GM21360 (cell line): Measurements from ENCODE around the gene RALGPS2.
A peak's percentile ranks its signal among the peaks of the same experiment; 100 is the strongest.

Source experiments
- ATAC-seq: cut with Tn5 transposase; IDR thresholded peaks from one replicate; pipeline ENCODE4 v1.9.1; 2021; ENCODE audit warnings: mild to moderate bottlenecking, moderate library complexity; ENCODE audit not compliant: unreplicated experiment

RALGPS2 gene, protein sequence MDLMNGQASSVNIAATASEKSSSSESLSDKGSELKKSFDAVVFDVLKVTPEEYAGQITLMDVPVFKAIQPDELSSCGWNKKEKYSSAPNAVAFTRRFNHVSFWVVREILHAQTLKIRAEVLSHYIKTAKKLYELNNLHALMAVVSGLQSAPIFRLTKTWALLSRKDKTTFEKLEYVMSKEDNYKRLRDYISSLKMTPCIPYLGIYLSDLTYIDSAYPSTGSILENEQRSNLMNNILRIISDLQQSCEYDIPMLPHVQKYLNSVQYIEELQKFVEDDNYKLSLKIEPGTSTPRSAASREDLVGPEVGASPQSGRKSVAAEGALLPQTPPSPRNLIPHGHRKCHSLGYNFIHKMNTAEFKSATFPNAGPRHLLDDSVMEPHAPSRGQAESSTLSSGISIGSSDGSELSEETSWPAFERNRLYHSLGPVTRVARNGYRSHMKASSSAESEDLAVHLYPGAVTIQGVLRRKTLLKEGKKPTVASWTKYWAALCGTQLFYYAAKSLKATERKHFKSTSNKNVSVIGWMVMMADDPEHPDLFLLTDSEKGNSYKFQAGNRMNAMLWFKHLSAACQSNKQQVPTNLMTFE

DNA sequence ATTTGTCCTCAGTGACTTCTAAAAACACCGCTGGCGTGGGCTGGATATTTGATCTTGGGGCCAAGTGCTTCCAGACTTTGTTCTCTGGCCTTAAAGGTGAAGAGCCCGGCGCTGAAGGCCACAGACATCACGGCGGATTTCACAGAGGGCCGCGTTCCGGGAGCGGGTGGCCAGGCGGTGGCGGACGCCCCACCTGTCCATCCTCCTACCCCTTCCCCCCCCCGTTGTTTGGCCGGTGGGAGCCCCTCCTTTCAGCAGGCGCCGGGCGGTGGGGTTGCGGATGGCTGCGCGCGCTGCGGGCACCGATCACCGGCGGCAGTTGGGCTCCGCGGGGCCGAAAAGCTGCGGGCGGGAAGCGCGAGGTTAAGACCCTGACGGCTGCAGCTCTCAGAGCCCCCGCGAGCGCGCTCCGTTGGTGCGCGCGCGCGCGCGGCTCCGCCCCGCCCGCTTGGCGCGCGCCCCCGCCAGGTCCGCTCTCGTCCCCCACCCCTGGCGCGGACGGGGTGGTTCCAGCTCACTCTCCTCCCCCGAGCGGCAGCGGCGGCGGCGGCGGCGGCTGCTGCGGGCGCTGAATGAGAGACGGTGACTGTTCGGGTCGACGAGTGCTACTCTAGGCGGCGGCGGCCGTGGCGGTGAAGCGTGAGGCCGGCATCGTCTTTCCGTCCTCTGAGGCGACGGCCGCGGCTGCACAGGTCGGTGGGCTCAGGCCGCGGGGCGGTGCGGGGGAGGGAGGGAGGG, at the start of gene RALGPS2:
Gene RALGPS2, plus strand, starts transcription at position 517 of the 738 bp plus-strand sequence. CDS start 51,521 bp downstream, outside the sequence.
- peak; percentile 63 for ATAC-seq

DNA sequence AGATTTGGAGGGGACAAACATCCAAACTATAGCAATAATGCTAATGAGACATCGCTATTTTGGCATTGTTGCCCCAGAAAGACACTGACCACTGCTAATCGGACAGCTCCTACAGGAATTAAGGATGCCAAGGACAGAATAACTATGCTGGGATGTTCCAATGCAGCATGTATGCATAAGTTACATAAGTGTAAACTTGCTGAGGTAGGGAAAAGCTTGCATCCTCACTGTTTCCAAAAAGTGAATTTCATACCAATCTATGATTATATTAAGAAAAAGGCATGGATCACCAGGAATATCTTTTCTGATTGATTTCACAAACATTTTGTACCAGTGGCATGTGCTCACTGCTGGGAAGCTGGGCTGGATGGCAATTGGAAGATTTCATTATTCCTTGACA, 45.8 kb upstream of the RALGPS2 start:
- ATAC-seq: no peak

DNA sequence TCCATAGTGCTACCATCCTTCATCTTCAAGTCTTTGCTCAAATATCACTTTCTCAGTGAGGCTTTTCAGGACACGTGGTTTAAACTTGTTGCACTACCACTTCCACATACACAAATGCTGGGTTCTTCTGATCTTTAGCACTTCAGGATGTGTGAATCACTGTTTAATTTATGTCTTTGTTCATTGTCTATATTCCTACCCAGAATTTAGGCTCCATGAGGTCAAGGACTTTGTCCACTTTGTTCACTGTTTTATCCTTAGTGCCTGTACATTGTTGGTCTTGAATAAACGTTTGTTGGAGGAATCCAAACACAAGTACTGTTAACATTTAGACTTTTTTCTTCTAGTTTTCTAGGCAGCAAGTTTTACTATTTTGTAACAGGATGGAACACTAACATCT, 42.6 kb upstream of the RALGPS2 start:
- no peak for ATAC-seq

DNA sequence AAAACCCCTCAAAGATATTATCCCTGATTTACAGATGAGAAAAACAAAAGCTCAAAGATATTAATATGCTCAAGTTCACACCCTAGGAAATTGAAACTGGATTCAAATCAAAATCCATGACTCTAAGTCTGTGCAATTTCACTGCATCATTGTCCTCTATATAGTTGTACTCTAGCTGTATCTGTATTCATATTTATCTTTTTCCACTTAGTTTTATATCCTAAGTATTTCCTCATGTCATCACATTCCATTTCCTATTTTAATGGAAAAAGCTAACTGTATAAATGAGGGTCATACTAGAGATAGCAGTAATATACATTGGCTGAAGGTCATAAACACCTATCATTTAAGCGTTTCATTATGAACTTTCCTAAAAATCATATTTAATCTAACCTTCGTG, 42.2 kb upstream of the RALGPS2 start:
- ATAC-seq: no peak

DNA sequence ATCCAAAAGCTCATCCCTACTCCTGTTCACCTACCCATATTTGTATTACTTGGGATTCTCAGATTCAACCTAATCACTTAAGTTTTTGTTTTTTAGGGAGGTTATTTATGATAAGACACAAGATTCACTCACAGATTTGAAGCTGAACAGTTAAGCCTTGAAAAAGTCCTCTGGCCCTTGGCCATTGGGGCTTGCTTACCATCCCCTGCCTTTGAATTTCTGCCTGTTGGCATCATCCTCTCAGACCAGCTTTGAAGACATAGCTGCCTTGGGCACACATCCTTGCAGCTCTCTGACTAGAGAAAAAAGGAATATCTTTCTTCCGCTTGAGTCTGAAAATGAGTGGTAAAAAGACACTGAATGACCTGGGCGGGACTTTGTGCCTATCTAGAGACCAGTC, 41.8 kb upstream of the RALGPS2 start:
- no peak for ATAC-seq

DNA sequence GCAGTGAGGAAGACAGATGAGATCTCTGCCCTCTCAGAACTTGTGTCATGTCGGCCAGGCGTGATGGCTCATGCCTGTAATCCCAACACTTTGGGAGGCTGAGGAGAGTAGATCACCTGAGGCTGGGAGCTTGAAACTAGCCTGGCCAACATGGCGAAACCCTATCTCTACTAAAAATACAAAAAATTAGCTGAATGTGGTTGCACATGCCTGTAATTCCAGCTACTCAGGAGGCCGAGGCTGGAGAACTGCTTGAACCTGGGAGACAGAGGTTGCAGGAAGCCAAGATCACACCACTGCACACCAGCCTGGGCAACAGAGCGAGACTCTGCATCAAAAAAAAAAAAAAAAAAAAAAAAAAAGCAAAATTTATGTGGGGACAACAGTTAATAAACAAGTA, 40.9 kb upstream of the RALGPS2 start:
- ATAC-seq: no peak

DNA sequence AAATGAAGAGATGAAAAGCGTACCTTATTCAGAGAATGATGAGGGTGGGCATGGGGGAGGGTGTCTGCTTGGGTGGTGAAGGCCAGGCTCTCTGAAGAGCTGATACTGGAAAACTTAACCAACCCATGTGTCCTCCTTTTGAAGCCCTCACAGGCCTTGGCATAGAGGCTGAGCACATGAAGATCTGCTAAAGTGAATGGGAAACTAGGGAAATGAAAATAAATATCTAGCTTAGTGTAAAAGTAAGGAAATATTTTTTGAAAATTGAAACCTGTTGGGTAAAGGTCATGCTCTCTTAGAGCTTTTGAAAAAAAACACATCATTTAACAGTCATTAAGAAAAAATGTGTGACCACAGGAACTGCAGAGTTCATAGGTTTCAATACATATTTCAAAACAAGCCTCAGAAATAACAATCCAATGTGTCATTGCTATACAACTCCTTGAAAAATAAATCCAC, 40.5 kb upstream of the RALGPS2 start:
- peak; percentile 86 for ATAC-seq

DNA sequence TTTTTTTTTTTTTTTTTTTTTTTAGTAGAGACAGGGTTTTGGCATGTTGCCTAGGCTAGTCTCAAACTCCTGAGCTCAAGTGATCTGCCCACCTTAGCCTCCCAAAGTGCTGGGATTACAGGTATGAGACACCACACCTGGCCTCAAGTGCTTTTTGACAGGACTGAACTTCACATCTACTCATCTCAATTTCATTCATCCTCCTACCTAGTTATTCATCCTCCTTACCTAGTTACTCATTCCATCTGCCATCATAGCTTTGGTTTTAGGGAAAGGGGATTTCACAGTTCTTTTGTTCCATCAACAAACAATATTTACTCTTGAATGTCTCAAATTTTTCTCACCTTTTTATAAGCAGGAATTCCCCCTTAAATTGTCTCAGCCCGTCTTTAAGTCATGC, 38.6 kb upstream of the RALGPS2 start:
- no peak for ATAC-seq

DNA sequence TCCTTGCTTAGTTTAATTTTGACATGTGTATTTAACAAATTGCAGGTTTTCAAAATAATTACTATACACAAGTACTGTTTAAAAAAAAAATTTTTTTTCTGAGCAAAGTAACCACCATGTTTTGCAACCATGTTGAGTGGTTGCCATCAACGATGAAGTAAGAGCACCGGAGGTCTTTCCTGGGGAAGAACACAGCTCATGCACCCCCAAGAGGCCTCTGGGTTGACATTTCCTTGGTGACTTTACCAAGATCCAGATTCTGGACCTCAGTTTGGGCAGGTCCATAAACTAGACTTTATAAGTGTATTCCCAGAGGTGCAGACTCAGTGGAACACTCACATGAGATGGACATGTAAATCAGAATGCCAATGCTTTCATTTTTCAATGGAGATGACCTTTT, 36.8 kb upstream of the RALGPS2 start:
- ATAC-seq: no peak

DNA sequence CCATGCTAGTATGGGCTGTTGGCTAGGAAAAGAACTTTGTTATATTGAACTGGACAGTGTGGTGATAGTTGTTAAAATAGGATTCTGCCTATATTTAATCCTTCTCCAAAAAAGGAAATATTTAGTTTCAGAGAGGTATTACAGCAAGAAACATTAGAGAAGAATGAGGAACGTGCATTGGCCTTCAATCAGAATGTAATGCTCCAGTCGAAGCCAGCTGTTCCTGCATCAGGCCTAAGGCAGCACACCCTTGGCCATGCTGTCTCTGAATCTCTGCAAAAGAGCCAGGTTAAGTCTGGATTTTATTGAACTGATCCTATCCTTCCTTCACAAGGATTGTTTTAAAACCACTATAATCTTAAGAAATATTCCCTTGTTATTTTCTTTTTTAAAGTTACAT, 35.3 kb upstream of the RALGPS2 start:
- ATAC-seq: no peak

DNA sequence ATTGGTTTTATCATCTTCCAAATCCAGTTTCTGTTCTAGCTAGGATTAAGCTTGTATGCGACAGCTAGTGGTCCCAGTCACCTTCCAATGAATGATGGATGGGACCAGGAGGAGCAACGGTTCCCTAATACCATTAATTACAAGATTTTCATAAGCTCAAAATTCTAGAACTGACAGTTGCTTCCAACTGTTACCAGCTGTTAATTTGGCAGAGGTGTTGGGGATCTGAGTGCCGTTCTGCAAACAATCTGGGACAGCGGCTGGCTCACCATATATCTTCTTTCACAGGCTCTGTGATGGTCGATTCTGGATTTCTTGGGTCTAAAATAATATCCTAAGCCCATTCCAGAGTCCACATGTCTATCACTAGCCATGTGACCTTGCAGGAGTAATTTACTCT, 34.5 kb upstream of the RALGPS2 start:
- ATAC-seq: no peak

DNA sequence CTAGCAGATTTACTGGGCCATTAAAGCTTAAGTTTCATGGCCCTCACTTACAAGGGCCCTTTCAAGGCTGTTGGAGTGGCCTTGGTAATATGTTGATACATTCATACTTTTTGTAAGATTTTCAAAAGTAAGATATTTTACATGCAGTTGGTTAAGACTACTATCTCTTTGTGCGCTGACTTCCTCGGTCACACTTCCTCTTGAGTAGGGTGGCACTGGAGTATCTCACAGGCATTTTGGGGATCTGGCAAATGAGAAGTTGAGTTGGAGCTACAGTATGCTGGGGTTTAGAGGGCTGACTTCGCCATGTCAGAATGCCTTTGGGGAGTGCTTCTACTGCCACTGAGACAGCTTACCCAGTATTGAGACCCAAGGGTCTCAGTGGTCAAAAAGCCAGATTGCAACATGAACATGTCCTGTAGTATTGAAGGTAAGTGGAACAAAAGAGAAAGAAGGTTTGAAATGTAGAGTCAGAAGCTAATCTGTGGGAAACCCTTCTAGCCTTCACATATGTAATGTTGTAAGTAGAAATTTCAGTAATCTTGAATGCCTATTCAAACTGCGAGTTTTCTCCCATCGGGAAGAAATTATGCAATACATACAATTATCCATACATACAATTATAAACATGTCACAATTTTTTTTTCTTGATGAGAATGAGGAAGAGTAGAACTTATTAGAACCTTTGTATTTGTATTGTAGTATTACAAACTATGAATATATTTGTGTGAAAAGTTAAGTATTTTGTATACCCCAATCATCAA, 32.3 kb upstream of the RALGPS2 start:
- no peak for ATAC-seq

DNA sequence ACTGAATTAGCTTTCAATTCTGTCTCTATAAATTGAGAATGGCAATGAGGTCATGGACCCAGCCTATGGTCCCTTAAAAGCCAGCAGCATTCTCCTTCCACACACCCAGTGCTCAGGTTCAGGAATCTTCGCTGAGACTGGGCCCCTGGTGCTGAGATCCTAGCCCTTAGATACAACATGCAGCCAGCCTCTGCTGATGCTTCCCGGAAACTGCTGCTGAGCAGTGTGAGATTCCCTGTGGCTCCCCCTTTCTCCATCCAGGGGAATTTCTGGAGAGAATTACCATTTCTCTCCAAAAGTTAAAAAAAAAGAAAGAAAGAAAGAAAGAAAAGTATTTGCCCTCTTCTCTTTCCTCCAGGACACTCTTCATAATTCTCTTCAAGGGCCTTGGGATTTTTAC, 31.7 kb upstream of the RALGPS2 start:
- ATAC-seq: no peak

DNA sequence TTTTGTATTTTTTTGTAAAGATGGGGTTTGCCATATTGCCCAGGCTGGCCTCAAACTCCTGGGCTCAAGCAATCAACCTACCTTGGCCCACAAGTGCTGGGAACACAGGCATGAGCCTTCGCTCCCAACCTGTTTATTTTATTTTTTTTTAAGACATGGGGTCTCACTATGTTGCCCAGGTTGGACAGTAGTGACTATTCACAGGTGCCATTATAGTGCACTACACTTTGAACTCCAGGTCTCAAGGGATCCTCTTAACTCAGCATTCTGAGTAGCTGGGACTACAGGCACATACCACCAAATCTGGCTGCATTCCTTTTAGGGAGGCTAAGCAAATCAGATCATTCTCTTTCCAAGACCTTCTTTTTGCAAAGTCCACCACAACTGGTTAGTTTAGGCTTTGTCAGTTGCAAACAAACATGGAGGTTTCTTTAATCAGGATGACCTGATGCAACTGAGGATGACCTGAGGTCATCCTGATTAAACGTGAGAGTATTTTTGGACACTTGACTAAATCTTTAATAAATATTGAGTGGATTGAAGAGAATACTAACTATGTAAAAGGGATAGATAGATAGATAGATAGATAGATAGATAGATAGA, 30.0 kb upstream of the RALGPS2 start:
- ATAC-seq: no peak

DNA sequence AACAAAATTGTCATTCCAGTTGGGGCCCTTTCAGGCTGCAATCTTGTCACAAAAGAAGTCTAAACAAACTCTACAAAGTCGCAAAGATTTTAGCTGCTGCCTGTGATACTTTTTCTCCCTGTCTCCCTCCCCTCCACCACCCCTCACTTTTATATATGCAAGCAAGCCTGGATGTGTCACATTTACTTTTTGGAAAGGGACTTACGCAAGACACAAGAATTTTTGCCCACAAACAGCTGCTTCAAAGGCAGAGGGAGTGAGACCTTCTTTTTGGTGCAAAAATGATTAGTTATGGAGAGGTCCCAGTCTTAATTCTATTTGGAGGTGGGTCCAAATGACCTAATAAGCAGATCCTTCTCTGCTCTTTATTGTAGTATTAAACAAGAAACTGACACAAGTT, 22.9 kb upstream of the RALGPS2 start:
- no peak for ATAC-seq

DNA sequence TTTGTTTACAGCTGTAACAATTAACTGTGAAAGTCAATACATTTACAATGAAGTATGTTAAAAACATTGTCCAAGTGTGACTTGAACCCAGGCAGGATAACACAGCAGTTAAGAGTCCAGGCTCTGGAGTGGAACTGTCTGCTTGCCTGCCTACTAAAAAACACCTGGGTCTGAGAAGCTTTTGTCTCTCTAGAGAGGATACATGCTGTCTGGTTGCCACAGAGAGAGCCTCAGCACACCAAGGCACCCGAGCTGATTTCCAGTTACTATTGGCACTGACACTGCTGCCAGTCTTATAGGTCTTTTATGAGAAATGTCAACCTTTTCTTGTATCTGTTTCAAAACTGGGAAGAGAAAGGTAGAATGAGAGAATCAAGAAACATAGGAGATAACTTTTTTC, 20.2 kb upstream of the RALGPS2 start:
- ATAC-seq: no peak

DNA sequence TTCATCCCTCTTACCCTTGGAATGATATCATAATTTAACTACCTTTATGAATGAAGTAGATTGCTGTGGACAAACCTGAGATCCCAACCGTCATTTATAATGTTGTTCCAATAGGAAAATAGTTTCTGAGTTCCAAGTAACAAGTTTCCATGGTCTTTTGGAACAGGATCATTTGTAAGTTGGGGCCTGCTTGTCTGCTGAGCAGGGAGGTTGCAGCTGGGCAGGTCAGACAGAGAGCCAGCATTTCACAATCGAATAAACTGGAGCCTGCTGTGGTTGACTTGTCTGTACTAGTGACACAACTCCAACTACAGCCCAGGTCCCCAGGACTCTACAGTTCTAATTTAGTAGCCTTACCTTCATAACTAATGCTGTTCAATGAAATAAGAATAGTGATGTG, 18.6 kb upstream of the RALGPS2 start:
- ATAC-seq: no peak

DNA sequence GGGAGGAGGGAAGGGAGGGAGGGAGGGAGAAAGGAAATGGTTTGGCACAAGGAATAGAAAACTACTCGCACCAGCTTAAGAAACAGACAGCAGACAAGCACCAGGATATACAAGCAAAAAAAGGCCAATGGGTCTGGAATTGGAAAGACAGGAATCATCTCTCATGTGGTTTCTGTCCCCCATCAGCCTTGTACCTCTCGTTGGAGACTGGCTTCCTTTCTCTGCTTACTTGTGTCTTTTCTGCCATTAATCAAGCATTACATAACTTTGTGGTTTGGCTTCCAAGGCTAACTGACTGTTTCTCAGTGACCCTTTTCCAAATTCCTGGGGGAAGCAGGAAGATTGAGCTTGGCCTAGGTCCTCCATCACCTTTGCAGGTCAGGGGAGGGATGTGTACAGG, 11.8 kb upstream of the RALGPS2 start:
- ATAC-seq: no peak

DNA sequence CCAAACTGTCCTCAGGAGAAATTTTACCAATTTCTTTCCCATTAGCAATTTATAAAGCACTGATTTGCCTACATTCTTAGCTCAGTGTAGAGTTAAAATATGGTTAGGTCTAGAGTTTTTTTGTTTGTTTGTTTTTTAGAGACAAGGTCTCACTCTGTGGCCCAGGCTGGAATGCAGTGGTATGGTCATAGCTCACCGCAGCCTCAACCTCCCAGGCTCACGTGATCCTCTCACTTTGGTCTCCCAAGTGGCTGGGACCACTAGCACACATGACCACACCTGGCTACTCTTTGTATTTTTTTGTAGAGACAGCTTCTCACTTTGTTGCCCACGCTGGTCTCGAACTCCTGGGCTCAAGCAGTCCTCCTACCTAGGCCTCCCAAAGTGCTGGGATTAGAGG, 10.6 kb upstream of the RALGPS2 start:
- no peak for ATAC-seq

DNA sequence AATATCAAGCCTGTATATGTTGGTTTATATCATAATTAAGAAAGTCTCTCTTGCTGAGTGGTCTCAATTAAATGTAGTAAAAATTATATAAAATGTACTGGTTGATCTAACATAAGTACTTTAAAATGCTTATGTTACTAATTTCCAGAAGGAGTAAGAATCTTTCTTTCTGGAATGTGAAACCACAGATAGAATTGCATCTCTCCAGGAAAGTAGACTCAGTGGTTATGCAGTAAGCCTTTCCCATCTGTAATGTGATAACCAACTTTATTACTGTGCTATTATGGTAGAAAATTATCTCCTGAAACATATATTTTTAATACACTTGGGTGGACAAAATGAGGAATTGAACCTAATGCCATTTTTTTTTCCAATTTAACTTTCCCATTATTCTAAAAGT, 8.9 kb upstream of the RALGPS2 start:
- no peak for ATAC-seq

DNA sequence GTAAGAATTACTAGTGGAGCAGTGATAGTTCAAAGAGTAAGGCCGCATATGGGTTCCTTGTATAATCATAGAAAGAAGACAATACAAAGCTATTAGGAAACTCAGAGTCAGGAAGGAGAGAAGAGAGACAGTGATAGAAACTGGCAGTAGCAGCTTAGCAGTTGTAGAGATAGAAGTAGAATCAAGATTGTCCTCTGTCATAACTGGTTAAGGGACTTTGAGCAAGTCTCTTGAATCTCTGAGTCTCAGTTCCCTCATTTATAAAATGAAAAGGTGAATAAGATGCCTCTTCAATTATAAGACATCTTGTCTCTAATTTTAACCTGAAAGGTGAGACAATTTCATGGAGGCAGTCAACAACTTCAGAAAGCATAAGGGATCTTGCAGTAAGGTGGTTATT, 6.5 kb upstream of the RALGPS2 start:
- ATAC-seq: no peak
